ENCODE results near the gene ATP2B2. TPM values are rescaled to one million over a fixed set of nuclear protein-coding genes. Genes with fewer than 3 reads are reported as not detected.

Gene ATP2B2
- total and polyA plus RNA-seq, 2 of the 8 experiments (the other 6 are each of a cell fraction or from before 2014, with no cell fraction given), result 0.14 to 1.2 TPM

GRCh38 chr3:10502185-10502880, 3.1 kb downstream of the ATP2B2 start (continued):
- no peak for TF ChIP-seq KDM4A (IDR thresholded peaks at IDR 0.05; ENCODE audit: low read depth, low read length, severe bottlenecking)
- no peak for TF ChIP-seq POU5F1 (IDR thresholded peaks at IDR 0.05; ENCODE audit: low read depth, low read length)
- no peak for TF ChIP-seq EP300 (IDR thresholded peaks at IDR 0.05; ENCODE audit: borderline replicate concordance in 1 of 2, low read depth in 2 of 2, low read length in 2 of 2)
- no peak for TF ChIP-seq NANOG (IDR thresholded peaks at IDR 0.05; ENCODE audit: insufficient read depth, low read depth, low read length, poor library complexity, severe bottlenecking)
- TF ChIP-seq NRF1 (IDR thresholded peaks at IDR 0.05; ENCODE audit: low read depth, low read length), result no peak
- TF ChIP-seq CREB1 (IDR thresholded peaks at IDR 0.05), result no peak

Measured in H1 (cell line).